SHP77 treated with DMSO at 0.1 percent for 48 hours (cell line): ENCODE measurements around the gene TPTE2.
"Not testable (repeated sequence)": the region's sequence is repeated elsewhere in the genome, so short reads cannot be mapped to it uniquely, and the experiment has no call there.

ENCODE experiments used
- DNase-seq: peaks from one replicate; lab custom pipeline; 2025; lab: John Stamatoyannopoulos, UW

TPTE2 gene

DNA sequence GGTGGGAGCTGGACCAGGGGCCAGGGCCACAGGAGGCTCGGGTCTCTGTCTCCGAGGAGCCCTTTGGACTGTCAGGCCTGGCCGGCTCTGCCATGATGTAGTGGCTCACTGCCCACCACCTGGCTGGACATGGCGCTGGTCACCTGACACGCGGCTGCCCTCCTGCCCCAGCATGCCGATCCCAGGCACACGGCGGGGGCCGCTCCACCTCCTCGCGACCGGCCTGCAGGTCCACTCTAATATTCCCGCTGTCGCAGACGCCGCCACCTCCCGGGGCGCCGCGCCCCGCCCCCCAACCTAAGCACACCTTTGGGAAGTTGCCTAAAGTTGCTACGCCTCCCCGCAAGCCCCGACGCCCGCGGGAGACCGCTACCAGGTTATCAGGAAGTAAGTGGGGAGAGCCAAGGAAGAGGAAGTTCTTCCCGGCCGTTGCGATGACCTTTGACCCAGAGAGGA is at the start of gene TPTE2:
TPTE2 (minus strand) TSS at position 406 of the 456 bp plus-strand sequence. CDS start 58,298 bp downstream, outside the sequence.
- not testable (repeated sequence) for DNase-seq

DNA sequence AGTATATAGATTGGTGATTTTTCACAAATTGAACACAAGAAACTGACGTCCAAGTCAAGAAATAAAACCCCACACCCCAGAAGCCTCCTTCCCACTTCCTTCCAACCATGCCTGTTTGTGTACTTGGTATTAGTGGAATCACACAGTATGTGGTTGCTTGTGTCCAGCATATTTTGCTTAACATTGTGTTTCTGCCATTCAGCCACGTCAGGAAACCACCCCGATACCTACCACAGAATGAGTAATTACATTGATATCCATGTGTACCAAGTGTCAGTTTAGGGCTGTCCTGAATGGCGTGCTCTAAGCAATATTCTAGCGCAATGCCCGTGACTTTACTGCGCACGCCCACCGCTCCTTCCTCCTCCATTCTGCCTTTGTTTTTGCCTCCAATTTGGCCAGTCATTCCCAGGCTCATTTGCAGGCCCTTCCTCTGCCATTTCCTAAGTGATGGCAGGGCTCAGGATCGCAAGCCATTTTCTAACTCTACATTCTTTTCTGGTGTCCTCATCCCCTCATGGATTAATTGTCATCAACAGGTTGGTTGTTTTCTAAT is 46.3 kb upstream of the TPTE2 start:
- DNase-seq, result no peak

DNA sequence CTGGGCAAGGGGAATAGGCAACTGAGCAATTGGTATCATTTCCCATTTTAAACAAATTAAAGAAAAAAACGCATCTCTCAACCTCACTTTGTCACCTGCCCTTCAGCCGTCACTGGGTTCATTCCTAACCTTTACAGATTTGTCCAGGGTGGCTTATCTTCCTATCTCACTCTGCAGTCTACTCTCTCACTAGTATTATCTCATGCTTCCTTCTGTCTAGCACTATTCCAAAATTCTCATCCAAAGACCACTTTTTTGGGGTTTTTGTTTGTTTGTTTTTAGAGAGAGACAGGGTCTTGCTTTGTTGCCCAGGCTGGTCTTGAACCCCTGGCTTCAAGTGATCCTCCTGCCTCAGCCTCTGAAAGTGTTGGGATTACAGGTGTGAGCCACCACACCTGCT is 45.4 kb upstream of the TPTE2 start:
- DNase-seq, result no peak

GRCh38 chr13:19606152-19606551 is 44.8 kb upstream of the TPTE2 start:
- no peak for DNase-seq

GRCh38 chr13:19605161-19605955 is 44.0 kb upstream of the TPTE2 start:
- no peak for DNase-seq

GRCh38 chr13:19604306-19604705 is 43.0 kb upstream of the TPTE2 start:
- no peak for DNase-seq

DNA sequence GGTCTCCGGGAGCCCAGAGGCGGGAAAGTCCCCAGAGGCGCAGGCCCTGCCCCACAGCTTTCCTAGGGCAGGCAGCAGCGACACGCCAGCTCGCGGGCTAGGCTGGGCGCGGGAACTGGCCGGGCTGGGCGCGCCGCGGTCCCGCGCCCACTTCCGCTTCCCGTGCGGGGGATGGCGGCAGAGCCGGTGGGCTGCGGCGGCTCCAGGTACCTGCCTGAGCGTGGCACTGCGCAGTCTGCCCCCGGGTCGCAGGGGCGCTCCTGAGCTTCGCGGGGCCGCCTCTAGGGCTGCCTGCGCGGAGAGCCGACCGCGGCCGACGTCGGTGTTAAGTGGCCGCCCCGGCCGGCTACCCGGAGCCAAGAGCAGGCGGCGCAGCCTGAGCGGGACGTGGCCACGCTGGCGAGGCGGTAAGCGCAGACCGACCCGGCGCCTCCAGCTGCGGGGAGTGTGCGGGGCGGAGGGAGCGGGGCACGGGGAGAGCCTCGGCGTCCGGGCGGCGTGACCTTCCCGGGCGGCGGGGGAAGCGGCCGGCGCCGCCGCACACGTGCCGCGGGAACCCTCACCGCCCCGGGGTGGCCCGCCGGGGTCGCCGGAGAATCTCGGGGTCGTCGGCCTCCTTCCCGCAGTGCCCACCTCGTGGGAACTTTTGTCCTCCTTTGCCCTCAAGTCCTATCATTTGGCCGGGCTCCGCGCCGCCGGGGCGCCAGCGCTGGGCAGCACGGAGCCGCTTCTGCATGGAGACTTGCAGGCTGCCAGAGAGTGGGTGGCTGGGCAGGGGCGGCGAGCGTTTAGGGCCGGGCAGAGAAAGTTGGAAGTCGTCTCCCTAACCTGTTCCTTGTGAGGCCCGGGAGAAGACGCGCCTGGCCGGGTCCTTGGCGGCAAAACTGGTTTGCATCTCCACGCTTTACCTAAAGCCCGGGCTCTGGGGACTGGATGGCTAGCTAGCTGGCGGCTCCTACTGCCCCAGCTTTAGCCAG is 40.7 kb upstream of the TPTE2 start:
- DNase-seq, result no peak

- DNase-seq, result no peak
These were observed 36.2 kb upstream of the TPTE2 start for GRCh38 chr13:19597523-19597922.

GRCh38 chr13:19596960-19597361 is 35.6 kb upstream of the TPTE2 start:
- no peak for DNase-seq

DNA sequence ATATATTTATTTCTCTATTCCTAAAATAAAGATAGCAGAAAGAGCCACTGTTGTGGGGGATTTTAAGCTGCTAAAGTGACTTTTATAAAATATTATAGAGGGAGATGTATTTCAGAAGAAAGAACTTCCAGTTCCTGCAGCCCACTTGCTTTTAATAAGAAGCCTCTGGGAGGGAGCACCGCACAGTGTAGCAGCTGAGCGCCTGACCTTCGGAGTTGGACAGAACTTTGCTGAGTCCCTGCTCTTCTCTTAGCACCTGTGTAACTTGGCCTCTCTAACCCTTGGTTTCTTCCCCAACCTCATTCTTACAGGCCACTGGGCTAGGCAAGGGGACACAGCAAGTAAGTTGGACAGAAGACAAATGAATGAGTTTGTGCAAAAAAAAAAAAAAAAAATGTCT is 34.8 kb upstream of the TPTE2 start:
- no peak for DNase-seq

- no peak for DNase-seq
These were observed 31.4 kb upstream of the TPTE2 start for GRCh38 chr13:19592657-19593180.

- no peak for DNase-seq
These were observed 30.5 kb upstream of the TPTE2 start for GRCh38 chr13:19591864-19592263.

- no peak for DNase-seq
These were observed 29.1 kb upstream of the TPTE2 start for GRCh38 chr13:19590423-19590822.

- no peak for DNase-seq
These were observed 28.0 kb upstream of the TPTE2 start for GRCh38 chr13:19589312-19589711.

DNA sequence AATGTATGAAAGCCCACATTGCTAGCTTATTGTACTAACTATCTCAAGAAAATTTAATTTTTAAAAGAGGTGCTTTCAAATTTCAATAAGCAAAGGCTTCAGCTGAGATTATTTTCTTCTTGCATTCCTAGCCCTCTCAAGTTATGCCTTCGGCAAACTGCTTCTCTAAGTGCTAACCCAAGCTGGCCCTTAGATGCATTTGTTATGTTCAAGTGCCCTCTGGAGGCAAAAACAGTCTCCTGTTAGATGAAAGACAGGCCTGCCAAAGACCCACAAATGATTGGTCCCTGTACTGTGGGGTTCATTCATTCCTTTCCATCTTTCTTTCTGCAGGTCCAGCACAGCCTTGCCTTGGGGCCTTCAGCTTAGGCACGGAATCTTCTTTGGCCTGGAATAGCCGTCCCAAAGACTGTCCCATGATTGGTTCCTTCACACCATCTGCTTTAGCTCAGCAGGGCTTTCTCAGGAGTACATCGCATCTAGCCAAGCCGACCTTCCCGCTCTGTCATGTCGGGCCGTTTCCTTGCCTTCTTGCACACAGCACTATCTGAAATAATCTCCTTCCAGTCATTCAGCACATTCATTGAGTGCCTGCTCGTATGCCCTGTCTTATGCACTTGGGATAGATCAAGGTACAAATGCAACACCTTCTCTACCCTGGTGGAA is 26.4 kb upstream of the TPTE2 start:
- peak; percentile 54 for DNase-seq

- DNase-seq, result no peak
These were observed 25.7 kb upstream of the TPTE2 start for GRCh38 chr13:19586904-19587634.

DNA sequence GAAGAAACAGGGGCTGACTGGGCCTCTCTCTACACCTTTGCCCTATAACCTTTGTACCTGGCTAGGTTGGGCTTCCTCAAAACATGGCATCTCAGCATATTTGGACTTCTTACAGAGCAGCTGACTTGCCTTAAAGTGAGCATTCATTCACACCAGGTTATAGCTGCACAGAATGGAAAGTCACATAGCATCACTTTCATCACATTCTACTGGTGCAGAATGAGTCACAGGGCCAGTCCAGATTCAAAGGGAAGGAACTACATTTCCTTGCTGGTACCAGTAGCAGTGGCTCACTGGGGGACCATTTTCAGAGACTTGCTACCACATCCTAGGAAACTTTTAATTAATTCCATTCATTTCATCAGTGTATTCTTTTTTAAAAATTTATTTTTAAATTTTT is 20.3 kb upstream of the TPTE2 start:
- DNase-seq, result no peak

DNA sequence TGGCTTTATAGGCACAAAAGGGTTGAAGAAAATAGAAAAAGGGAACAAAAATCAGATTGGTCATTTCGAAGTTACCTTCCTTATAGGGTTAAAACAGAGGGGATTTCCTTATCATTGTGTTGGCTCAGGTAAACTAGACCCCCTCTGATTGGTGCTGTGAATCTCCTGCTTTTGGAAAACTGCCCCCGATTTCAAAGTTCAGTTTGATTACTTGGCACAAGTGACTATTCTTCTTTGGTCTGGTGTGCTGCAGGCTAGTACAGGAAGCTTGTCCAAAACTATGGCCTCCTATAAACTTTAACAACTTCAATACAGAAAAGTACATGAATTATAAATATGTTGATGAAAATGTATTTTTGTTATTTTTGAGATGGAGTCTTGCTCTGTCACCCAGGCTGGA is 13.9 kb upstream of the TPTE2 start:
- no peak for DNase-seq

GRCh38 chr13:19573120-19573716 is 11.9 kb upstream of the TPTE2 start:
- no peak for DNase-seq

- DNase-seq, result no peak
These were observed 10.9 kb upstream of the TPTE2 start for GRCh38 chr13:19572280-19572679.
